SH-SY5Y (cell line): ENCODE data around the gene LTBP2.

Experiments used
- GATA2 ChIP-seq: IDR thresholded peaks from 2 replicates; pipeline ENCODE4 v1.6.1; 2011; ENCODE audit warnings: mild to moderate bottlenecking, low read depth, low read length
- GATA3 ChIP-seq: IDR thresholded peaks from 2 replicates; pipeline ENCODE4 v1.6.1; 2011; ENCODE audit warnings: low read depth, mild to moderate bottlenecking, low read length, moderate library complexity

DNA sequence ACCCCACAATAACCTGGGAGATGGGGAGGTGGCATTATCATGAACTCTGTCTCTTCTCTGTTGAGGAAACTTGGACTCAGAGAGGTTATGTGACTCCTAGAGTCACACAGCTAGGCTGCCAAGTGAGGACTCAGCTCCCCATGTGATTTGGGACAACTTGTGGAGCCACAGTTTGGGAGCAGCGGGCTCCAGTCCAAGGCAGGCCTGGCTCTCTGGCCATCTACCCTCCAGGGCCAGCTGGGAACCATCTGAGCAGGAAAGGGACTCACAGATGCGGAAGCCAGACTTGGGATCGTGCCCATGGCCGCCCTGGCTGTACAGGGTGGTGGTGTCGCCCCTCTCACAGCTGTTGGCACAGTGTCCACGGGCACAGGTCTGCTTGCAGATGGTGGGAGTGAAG is 59.4 kb downstream of the LTBP2 start:
- TF ChIP-seq GATA2: no peak
- no peak for TF ChIP-seq GATA3
